K562 treated with DMSO at 1 percent for 12 hours (cell line): ENCODE measurements around the gene MPP7. TPM values are rescaled to one million over a fixed set of nuclear protein-coding genes. Genes with fewer than 3 reads are reported as not detected.

Experiments used
- total RNA-seq: library from RNA; unstranded; fragments of 300-600 nt; gene quantifications from 2 replicates; pipeline ENCODE4 v1.2.3, GENCODE V29; 2022; ENCODE audit not compliant: insufficient read depth

The MPP7 gene
- 0.41 TPM in 1 of 2 replicates, not detected in the other for total RNA-seq

DNA sequence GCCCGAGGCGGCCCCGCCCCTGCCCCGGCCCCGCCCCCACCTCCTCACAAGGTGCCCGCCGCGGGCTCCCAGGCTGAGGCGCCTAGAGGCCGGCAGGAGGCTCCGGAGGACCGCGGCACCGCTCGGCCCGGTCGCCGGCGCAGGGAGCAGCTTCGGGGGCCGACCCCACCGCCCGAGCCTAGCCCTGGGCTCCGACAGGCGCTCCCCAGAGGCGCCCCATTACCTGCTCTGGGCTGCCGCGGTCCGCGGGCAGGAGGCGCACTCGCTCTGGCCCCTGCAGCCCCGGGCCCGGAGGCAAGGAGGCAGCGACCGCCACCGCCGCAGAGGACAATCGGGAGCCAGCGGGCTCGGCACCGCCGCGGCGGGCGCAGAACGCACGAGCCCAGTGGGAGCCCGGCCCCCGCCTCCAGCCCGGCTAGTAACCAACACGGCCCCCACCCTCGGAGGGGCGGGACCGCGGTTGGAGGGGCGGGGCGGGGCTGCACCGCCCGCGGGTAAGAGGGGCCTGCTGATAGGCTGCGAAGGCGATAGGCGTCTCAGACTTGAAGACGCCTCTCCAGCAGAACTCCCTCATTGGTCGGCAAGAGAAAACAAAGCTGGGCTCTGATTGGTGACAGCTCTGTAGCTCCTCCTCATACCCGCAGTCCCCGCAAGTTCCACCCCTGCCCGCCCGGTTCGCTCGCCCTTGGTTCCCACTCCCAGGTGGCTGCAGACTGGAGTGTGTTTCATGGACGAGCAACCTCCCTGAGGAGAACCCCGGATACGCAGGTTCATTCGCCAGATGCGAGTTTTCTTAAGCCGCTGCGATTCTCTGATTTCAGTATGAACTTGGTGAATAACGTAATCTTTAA lies at the start of gene MPP7:
Gene MPP7 (minus strand): TSS at position 427 of the 851 bp plus-strand sequence. CDS start 64,460 bp downstream, outside the sequence.

Other genes starting within 250 kb of the MPP7 start
- 21.7 and 85.8 TPM in 2 replicates for gene WAC, start 230.1 kb upstream of the MPP7 start, total RNA-seq